ENCODE results near the gene C1QTNF8. TPM values are rescaled to one million over a fixed set of nuclear protein-coding genes. Genes with fewer than 3 reads are reported as not detected.

The C1QTNF8 gene
- total and polyA plus RNA-seq, 2 donors (not counting 1 experiment from before 2014, with no cell fraction given) = not detected

DNA sequence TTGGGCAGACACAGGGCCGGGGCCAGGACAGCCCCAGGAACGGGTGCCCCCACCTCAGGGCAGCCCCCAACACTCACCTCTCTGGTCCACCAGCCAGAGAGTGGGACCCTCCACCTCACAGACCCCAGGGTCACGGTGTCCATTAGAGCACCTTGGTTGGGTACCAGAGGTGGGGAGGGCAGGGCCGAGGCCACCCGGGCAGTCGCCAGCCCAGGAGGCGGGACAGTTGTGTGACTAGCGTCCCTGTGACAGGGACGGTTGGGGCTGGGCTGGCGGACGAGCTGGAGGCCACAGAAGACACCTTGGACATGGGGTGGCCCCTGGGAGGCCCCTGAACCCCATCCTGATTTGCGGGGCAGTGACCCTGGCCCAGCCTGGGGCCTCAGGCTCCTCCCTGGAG, 11.7 kb upstream of the C1QTNF8 start:
- CTCF ChIA-PET = no interaction called here
- H3K9me3 ChIP-seq (ENCODE audit: control extremely low read depth in 1 of 3, control insufficient read depth in 2 of 3, insufficient read depth in 1 of 3, low read length in 2 of 3) = peaks cover 0 to 5% (median 0%) of the 10 kb centered on the region in 3 donors
- H3K9ac ChIP-seq (ENCODE audit: low read length) = no peak overlapping the region
- H3K4me3 Mint-ChIP-seq = no peak overlapping the region
- no peak overlapping the region for H2AFZ ChIP-seq (ENCODE audit: insufficient read depth, low read depth, low read length, poor library complexity, severe bottlenecking)
- no peaks in the 10 kb centered on the region for H3K4me1 Mint-ChIP-seq
- no peaks in the 10 kb centered on the region for H3K79me2 ChIP-seq (ENCODE audit: control insufficient read depth, insufficient read depth, low read length)
- TF ChIP-seq EZH2 (IDR thresholded peaks at IDR 0.05; ENCODE audit: borderline replicate concordance, insufficient read depth, low read depth, low read length, poor library complexity, severe bottlenecking) = no peak
- TF ChIP-seq CTCF (IDR thresholded peaks at IDR 0.05) = no peak
- no peak overlapping the region for H3K27ac ChIP-seq (ENCODE audit: low read length in 2 of 2)
- POLR2A ChIA-PET = interaction anchor here (0.6 kb wide), 1 partner anchor 26 kb away, joined by 8 read pairs; no protein-coding TSS in a partner anchor
- no peak overlapping the region for H3K4me2 ChIP-seq (replicated peaks; ENCODE audit: low read depth, low read length, poor library complexity, severe bottlenecking)
- DNase-seq (no peak), ATAC-seq (ENCODE audit: low read depth) (no peak)
- no peak overlapping the region for H3K4me3 ChIP-seq (ENCODE audit: control extremely low read depth in 1 of 5, extremely low read depth in 1 of 5, insufficient read depth in 1 of 5, low read depth in 2 of 5, low read length in 4 of 5)
- H3K36me3 ChIP-seq (replicated peaks in 1 of 2; ENCODE audit: control extremely low read depth in 1 of 2, control insufficient read depth in 1 of 2, extremely low read depth in 1 of 2, insufficient read depth in 2 of 2, low read length in 1 of 2) = no peaks in the 10 kb centered on the region
- peaks cover 12% of the 10 kb centered on the region for H3K27me3 Mint-ChIP-seq
- H3K27me3 ChIP-seq (replicated peaks in 1 of 4; ENCODE audit: control extremely low read depth in 1 of 4, control insufficient read depth in 3 of 4, insufficient read depth in 4 of 4, low read length in 3 of 4) = peaks cover 0 to 36% (median 5%) of the 10 kb centered on the region in 4 experiments
- intact Hi-C loops (cut with micrococcal nuclease) = no loop called here
- H3K9me3 Mint-ChIP-seq (ENCODE audit: insufficient read depth) = no peaks in the 10 kb centered on the region
- peaks cover 8 to 10% of the 10 kb centered on the region in 2 donors for H3K4me1 ChIP-seq (ENCODE audit: control insufficient read depth in 2 of 2, insufficient read depth in 2 of 2, low read length in 2 of 2)
- WGBS (ENCODE audit: insufficient coverage) = 77% methylated on average over 12 of the region's 12 CpGs
- no peak overlapping the region for H3K27ac Mint-ChIP-seq
- no peaks in the 10 kb centered on the region for H4K20me1 ChIP-seq (ENCODE audit: control insufficient read depth, insufficient read depth, low read length, poor library complexity, severe bottlenecking)

DNA sequence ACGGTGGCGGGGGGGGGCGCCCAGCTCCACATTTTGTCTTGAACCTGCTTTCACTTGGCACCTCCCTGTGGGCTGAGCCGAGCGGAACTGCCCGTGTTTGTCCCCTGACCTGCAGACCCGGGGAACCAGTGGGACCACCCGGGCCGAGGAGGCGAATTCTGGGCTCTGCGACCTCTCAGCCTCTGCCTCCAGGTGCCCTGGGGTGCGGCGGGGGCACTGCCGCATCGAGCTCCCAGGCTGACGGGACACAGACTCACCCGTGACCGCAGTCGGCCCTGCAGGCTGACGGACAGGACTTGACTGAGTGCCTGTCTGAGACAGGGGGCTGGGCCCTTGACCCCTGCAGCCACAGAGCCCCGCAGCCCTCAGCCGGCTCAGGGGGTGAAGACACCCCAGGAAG, 11.1 kb upstream of the C1QTNF8 start:
- H3K27ac Mint-ChIP-seq = no peak overlapping the region
- no peak for TF ChIP-seq EZH2 (IDR thresholded peaks at IDR 0.05; ENCODE audit: borderline replicate concordance, insufficient read depth, low read depth, low read length, poor library complexity, severe bottlenecking)
- no peak for TF ChIP-seq CTCF (IDR thresholded peaks at IDR 0.05)
- H3K4me1 Mint-ChIP-seq = no peaks in the 10 kb centered on the region
- H3K4me2 ChIP-seq (replicated peaks; ENCODE audit: low read depth, low read length, poor library complexity, severe bottlenecking) = no peak overlapping the region
- H3K9ac ChIP-seq (ENCODE audit: low read length) = no peak overlapping the region
- H3K4me3 Mint-ChIP-seq = no peak overlapping the region
- no peak for ATAC-seq (ENCODE audit: low read depth)
- no peaks in the 10 kb centered on the region for H3K36me3 ChIP-seq (replicated peaks in 1 of 2; ENCODE audit: control extremely low read depth in 1 of 2, control insufficient read depth in 1 of 2, extremely low read depth in 1 of 2, insufficient read depth in 2 of 2, low read length in 1 of 2)
- no peaks in the 10 kb centered on the region for H4K20me1 ChIP-seq (ENCODE audit: control insufficient read depth, insufficient read depth, low read length, poor library complexity, severe bottlenecking)
- H3K27me3 ChIP-seq (replicated peaks in 1 of 4; ENCODE audit: control extremely low read depth in 1 of 4, control insufficient read depth in 3 of 4, insufficient read depth in 4 of 4, low read length in 3 of 4) = peaks cover 0 to 36% (median 5%) of the 10 kb centered on the region in 4 experiments
- H3K27me3 Mint-ChIP-seq = peaks cover 12% of the 10 kb centered on the region
- H3K79me2 ChIP-seq (ENCODE audit: control insufficient read depth, insufficient read depth, low read length) = no peaks in the 10 kb centered on the region
- H3K9me3 Mint-ChIP-seq (ENCODE audit: insufficient read depth) = no peaks in the 10 kb centered on the region
- intact Hi-C loops (cut with micrococcal nuclease) = no loop called here
- H3K4me1 ChIP-seq (ENCODE audit: control insufficient read depth in 2 of 2, insufficient read depth in 2 of 2, low read length in 2 of 2) = peaks cover 8 to 10% of the 10 kb centered on the region in 2 donors
- peaks cover 0 to 5% (median 0%) of the 10 kb centered on the region in 3 donors for H3K9me3 ChIP-seq (ENCODE audit: control extremely low read depth in 1 of 3, control insufficient read depth in 2 of 3, insufficient read depth in 1 of 3, low read length in 2 of 3)
- no peak overlapping the region for H3K27ac ChIP-seq (ENCODE audit: low read length in 2 of 2)
- H2AFZ ChIP-seq (ENCODE audit: insufficient read depth, low read depth, low read length, poor library complexity, severe bottlenecking) = no peak overlapping the region
- ChIA-PET CTCF (no interaction called here), POLR2A (no interaction called here)
- H3K4me3 ChIP-seq (ENCODE audit: control extremely low read depth in 1 of 5, extremely low read depth in 1 of 5, insufficient read depth in 1 of 5, low read depth in 2 of 5, low read length in 4 of 5) = no peak overlapping the region
- no peak for DNase-seq
- 77% methylated on average over 22 of the region's 22 CpGs for WGBS (ENCODE audit: insufficient coverage)

All from B cell (primary cell).